Measurements from ENCODE around the gene EED.
"Not testable (repeated sequence)": the region's sequence is repeated elsewhere in the genome, so short reads cannot be mapped to it uniquely, and the experiment has no call there.

DNA sequence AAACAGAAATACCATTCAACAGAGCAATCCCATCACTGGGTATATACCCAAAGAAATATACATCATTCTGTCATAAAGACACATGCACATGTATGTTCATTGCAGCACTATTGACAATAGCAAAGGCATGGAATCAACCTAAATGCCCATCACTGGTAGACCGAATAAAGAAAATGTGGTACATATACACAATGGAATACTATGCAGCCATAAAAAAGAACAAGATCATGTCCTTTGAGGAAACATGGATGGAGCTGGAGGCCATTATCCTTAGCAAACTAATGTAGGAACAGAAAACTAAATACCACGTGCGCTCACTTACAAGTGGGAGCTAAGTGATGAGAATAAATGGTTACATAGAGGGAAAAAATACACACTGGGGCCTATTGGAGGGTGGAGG is 19.2 kb upstream of the EED start:
- TF ChIP-seq, protein P1, sequence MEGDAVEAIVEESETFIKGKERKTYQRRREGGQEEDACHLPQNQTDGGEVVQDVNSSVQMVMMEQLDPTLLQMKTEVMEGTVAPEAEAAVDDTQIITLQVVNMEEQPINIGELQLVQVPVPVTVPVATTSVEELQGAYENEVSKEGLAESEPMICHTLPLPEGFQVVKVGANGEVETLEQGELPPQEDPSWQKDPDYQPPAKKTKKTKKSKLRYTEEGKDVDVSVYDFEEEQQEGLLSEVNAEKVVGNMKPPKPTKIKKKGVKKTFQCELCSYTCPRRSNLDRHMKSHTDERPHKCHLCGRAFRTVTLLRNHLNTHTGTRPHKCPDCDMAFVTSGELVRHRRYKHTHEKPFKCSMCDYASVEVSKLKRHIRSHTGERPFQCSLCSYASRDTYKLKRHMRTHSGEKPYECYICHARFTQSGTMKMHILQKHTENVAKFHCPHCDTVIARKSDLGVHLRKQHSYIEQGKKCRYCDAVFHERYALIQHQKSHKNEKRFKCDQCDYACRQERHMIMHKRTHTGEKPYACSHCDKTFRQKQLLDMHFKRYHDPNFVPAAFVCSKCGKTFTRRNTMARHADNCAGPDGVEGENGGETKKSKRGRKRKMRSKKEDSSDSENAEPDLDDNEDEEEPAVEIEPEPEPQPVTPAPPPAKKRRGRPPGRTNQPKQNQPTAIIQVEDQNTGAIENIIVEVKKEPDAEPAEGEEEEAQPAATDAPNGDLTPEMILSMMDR (conservative IDR thresholded peaks at IDR 0.05), result not testable (repeated sequence)
- TF ChIP-seq ZFX (IDR thresholded peaks at IDR 0.05), result not testable (repeated sequence)

Measured in C4-2B (cell line).